DMS79 (cell line): ENCODE data around the gene HK2.
"Not testable (repeated sequence)": the region's sequence is repeated elsewhere in the genome, so short reads cannot be mapped to it uniquely, and the experiment has no call there.

Source experiments
- DNase-seq: peaks from one replicate; lab custom pipeline; 2025; lab: John Stamatoyannopoulos, UW

HK2 gene

DNA sequence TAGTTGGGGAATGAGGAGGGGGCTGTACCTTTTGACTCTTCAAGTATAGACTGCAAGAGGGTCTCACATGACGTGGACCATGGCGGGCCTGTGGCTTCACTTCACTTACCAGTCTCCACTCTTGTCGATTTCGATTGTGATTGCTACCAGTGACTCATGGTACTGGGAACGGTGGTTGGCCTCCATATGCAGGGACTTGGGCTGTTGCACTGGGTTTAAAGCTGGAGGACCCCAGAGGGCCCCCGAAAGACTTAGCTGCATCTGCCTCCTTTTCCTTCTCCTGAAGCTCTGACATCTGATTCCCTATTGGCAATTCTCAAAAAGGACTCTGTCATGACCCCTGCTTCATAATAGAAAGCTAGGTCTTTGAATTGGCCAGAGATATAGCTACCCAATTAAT, 43.4 kb downstream of the HK2 start:
- no peak for DNase-seq

DNA sequence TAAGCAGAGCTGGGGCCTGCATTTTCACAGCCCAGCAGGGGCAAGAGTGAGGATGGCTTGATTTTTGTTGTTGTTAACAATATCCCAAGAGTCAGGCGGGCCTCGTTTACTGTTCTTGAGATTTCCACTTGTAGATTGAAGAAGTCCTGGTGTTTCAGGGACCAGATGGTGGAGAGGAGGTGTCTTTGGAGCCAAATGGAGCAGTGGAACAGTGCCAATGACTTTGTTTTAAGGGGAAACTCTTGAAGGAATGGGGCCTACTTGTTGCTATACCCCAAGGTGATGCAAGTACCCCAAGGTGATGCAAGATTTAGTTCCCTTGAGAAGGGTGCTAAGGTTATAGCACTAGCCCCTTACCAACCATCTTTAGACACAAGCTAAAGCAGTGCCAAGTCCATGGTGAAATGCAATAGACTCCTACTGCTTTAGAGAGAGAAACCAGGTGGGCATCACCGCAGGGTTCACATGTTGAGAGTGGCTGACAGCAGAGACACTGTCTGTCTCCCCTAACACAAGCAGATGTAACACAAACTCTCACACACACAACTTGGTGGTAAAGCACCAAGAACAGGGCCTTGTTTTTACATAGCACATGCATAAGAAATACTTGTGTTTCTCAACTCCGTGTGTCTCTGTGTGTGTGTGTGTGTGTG, 44.0 kb downstream of the HK2 start:
- DNase-seq, result no peak

DNA sequence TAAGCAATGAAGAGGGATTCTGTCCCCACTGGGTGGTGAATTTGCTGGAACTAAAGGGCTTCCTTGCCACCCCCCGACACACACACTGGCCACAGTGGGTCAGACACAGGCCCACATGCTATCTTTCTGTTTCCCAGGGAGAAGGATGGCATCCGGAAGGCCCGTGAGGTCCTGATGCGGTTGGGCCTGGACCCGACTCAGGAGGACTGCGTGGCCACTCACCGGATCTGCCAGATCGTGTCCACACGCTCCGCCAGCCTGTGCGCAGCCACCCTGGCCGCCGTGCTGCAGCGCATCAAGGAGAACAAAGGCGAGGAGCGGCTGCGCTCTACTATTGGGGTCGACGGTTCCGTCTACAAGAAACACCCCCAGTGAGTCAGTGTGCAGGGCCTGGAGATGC, 44.6 kb downstream of the HK2 start:
- DNase-seq, result no peak

DNA sequence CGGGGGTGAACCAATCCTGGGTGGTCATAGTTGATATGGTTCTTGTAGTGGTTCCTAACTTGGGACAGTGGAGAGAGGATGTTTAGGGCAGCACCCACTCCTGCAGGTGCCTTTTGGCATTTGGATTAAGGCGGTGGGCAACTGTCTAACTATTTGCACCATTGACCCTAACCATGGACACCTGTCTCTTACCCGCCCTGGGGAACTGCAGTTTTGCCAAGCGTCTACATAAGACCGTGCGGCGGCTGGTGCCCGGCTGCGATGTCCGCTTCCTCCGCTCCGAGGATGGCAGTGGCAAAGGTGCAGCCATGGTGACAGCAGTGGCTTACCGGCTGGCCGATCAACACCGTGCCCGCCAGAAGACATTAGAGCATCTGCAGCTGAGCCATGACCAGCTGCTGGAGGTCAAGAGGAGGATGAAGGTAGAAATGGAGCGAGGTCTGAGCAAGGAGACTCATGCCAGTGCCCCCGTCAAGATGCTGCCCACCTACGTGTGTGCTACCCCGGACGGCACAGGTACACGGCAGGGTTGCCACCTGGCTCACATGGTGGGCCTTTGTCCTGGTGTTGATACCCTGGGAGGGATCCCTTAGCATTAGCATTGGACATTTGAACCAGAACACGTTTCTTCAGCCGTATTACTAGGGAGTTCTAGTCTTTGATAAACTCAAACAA, 46.3 kb downstream of the HK2 start:
- no peak for DNase-seq

DNA sequence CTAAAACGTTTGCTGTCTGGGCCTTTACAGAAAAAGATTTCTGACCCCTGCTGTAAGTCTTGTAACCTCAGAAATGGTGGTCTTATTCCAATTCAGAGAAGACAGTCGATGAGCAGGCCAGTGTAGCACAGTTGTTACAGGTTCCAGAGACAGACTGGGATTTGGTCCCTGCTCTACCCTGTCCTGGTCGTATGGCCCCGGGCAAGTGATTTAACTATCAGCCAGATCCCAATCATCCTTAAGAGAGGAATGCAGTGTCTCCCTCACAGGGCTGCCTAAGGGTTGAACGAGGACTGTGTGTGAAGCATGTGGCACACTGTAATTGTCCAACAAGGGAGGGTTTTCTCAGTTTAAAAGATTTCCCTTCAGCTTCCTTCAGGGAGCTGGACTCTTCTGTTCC, 47.2 kb downstream of the HK2 start:
- DNase-seq, result no peak

DNA sequence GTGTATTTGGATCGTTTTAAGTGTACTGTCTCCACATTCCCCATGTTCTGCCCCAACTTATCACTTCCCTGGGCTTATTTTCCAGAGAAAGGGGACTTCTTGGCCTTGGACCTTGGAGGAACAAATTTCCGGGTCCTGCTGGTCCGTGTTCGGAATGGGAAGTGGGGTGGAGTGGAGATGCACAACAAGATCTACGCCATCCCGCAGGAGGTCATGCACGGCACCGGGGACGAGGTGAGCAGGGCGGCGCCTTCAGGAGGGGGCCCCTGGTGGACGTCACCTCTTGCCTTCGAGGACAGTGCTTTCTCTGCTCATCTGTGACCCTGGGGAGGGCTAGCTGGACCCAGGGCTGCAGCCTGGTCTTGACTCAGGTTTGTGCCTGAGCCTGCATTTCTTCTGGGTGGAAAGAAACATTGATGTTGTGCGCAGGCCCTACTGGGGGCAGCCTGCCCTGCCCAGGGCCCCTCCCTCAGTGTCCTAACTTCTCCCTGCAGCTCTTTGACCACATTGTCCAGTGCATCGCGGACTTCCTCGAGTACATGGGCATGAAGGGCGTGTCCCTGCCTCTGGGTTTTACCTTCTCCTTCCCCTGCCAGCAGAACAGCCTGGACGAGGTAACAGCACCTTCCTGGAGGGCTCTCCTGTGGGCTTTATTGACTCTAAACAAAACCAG, 47.8 kb downstream of the HK2 start:
- DNase-seq, result no peak

DNA sequence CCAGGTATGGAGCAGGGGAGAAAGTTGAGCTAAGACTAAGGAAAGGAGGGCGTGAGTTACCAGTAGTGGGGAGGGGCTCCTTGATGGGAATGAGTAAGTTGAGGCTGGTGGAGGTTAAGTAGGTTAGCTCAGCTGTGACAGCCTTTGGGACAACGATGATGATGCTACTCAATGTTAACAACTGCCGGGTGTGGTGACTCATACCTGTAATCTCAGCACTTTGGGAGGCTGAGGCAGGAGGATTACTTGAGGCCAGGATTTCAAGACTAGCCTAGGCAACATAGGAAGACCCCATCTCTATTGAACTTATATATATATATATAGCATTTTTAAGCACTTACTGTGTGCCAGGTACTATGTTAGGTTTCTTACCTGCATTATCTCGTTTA, 48.4 kb downstream of the HK2 start:
- no peak for DNase-seq

DNA sequence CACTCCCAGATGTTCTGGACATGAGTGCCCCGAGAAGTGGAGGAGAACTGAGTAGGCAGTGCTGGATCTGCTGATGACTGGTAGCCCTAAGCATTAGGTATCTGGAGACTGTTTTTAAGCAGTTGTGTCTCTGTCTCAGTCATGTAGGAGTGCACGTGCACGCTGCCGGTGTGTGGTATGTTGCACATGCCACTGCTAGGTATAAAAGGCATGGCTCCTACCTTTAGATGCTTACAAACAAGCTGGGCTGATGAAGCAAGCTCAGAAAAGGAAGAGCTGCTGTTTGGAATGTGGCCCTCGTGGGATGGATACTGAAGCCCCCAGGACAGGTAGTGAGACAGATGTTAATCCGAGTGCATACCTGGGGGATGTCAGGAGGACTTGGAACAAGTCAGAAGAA, 49.1 kb downstream of the HK2 start:
- DNase-seq, result no peak

DNA sequence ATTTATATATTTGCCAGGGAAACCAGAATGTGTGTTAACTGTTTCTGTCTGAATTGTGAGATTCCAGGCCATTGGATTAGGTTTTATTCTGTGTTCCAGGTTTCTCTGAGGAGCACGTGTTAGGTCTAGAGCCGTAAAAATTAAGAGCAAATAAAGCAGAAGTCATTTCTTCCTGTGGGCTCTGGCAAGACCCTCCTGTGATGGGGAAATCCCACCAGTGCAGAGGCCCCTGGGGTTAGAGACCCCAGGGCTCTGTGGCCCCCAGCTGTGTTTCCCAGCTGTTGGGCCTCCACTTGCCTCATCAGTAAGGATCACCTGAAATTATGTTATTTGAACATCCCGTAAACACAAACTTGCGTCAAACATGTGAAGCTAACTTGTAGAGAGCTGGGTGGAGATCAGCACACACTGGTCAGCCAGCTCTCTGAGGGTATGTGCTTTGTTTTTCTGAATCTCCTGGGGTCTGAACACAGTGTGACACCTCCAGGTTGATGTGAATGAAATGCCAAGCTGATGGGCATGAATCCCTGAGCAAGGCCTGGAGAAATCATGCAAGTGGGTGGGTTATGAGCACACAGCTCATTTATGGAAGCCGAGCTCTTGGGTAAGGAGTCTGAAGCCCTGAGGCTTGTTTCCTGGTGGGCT, 50.3 kb downstream of the HK2 start:
- DNase-seq, result no peak

DNA sequence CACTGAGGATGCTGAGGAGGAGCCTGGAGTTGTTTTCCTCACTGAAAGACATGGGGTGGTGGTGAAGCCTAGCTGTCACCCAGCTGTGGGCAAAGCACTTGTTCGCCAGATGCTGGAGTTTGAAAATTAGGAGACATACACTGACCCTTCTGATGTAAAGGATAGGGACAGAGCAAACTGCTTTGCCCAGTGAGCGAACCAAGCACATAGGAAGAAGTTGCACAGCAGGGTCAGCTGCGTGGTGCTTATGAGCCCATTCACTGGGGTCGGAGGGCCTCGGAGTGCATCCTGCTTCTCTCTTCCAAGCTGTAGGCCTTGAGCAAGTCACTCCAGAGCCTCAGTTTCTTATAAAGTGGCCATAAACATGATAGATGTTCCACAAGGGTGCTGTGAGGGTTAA, 50.9 kb downstream of the HK2 start:
- no peak for DNase-seq

DNA sequence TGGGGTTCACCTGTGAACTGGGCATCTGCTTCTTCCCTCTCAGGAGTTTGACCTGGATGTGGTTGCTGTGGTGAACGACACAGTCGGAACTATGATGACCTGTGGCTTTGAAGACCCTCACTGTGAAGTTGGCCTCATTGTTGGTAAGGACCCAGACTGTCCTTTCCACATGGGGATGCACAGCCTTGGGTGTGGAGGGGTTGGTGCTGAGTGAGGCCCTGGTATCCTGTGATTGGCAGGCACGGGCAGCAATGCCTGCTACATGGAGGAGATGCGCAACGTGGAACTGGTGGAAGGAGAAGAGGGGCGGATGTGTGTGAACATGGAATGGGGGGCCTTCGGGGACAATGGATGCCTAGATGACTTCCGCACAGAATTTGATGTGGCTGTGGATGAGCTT, 52.3 kb downstream of the HK2 start:
- DNase-seq, result no peak

DNA sequence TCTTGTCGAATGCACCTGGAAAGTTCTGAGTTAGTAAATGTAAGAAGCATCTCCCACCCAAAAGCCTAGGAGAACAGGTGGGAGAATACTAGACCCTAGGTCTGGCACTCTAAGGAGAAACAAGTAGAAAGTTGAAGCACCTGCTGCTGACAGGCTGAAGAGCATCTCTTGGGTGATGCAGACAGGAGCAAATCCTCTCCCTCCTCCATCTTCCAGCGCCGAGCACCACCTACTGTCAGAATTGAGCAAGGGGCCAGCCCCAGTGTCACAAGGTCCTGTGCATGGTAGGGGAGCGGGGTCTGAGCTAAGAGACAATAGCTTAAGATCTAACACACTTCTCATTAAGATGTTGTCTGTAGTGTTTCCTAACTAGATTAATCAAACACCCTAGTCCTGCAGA, 52.9 kb downstream of the HK2 start:
- DNase-seq, result no peak

DNA sequence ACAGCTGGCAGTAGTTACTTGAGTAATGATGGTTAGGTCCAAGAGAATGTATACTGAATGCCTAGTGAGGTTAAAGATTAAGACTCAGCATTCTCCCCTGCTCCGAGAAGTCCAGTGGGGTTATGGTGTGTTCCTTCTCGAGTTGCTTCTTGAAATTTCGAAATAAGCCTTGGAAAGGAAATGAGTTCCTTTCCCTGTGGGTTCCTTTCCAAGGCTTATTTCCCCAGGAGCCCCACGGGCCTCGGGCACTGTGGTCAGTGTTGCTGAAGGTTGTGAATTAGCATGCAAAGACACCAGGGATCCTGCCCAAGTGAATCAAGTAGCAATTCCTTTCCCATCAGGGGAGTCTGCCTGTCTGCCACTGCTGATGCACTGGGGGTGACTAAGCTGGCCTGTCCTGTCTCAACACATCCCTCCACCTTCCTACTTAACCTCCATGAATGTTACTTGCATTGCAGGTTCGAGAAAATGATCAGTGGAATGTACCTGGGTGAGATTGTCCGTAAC, 53.6 kb downstream of the HK2 start:
- DNase-seq, result no peak

DNA sequence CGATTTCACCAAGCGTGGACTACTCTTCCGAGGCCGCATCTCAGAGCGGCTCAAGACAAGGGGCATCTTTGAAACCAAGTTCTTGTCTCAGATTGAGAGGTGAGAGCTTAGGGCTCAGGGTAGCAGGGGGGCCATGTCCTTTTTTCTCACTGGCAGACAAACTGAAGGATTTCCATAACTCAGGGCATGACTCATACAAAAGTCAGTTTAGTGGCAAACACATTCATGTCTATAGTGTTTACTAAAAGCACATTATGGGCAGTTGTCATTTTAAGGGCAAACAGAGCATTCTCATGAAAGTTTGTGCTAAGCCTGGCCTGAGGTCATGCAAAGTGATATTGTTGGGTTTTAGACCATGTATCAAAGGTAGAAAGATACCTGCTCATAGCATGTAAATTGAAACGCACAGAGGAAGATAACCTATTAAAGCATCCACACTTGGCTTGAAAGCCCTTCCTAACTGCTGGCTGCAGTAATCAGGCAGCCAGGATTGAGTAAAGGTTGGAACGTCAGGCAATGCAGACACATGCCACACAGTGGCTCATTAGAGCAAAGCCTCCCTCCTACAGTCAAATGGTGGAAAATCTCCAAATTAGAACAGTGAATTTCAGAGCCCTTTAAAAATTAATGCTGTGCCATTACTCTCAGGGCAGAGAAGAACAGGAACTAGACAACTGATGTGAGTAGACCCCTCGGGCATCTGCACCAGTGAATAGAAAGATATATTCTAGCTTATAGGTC, 54.2 kb downstream of the HK2 start:
- DNase-seq, result no peak

DNA sequence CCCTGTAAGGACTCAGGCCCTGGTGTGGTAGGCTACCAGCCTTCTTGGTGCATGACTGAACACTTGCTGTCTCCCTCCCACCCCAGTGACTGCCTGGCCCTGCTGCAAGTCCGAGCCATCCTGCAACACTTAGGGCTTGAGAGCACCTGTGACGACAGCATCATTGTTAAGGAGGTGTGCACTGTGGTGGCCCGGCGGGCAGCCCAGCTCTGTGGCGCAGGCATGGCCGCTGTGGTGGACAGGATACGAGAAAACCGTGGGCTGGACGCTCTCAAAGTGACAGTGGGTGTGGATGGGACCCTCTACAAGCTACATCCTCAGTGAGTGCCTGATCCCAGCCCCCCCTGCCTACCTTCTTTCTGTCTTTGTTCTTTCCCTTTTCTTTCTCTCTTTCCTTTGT, 55.2 kb downstream of the HK2 start:
- no peak for DNase-seq

DNA sequence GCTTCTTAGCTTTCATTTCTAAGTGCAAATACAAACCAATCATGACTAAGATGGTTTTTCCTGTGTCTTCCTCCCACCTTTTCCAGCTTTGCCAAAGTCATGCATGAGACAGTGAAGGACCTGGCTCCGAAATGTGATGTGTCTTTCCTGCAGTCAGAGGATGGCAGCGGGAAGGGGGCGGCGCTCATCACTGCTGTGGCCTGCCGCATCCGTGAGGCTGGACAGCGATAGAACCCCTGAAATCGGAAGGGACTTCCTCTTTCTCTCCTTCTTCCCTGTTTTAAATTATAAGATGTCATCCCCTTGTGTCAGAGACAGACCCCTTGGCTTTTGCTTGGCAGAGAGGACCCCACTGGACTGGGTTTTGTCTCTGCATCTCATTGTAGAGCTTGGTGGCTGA, 56.8 kb downstream of the HK2 start:
- no peak for DNase-seq

DNA sequence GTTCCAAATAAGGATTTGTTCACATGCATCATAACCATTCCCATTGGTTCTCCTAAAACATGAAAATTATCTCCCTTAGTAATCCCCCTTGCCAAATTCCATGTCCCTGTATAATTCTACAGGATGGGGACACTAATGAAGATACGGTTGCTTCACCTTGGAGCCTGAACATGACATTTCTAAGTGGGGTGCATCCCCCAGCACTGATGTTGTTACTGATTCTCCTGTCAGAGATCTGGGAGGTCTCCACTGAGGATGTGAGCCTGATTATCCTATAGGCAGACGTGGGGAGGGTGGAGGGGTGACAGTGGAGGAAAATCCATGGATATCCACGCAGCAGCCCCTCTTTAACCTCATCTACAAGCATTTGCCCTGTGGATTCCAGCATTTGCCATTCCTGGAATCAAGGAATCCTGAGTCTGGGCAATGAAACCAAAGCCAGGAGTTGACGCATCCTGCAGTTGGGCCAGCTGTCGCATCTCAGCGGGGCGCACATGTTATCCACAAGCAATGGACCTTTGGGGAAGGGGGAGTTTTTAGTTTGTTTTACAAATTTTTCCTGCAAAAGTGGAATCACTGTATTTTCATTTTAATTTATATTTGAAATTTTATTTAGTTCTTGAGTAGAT, 57.3 kb downstream of the HK2 start:
- no peak for DNase-seq

DNA sequence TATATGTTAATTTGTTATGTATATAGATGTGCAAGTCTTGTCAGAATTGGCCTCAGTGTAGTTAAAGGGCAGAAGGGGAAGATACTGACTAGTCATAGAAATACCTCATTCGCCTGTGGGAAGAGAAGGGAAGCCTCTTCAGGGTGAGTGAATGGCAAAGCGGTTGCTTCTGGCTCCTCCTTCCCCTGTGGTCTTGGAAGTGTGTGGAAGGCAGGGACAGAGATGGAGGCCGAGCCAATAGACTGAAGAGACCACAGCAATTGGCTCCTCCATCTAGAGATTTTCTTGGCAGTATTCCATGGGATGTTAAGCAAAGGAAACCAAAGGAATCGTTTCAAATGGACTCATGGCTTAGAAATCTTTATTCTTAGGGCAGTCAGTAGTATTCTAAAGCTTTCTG, 57.9 kb downstream of the HK2 start:
- DNase-seq, result not testable (repeated sequence)

DNA sequence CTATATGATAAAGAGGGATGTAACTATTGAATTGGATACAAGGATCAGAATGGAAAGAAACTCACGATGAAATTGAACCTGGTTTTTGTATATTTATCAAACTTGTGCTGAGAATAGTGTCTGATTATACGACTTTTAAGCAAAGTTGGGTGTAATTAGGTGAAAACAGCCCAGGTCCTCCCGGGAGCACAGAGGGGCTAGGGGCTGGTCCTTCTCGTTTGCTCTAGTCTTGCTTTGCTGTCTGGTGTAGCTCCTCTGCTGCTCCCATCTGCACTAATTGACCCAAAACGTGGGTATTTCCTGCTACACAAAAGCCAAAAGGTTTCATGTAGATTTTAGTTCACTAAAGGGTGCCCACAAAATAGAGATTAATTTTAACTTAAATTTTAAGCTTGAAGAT, 58.7 kb downstream of the HK2 start:
- DNase-seq, result no peak

DNA sequence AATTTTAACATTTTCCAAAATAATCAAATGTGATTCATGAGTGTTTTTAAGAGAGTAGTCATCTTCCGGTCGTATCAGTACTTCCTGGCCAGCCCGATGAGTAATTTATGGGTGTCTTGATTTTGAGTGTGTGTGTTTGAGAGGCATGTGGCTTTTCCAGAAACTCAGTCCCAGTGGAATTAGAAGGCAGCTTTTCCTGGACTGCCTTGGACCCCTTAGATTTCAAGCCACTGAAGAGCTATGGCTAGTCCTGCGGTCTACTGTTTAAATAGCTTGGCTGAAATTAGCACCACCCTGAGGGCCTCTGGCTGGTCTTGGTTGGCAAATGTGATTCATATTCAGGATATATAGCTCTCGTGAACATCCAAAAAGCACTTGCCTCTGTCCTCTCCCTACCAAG, 59.4 kb downstream of the HK2 start:
- DNase-seq, result no peak

DNA sequence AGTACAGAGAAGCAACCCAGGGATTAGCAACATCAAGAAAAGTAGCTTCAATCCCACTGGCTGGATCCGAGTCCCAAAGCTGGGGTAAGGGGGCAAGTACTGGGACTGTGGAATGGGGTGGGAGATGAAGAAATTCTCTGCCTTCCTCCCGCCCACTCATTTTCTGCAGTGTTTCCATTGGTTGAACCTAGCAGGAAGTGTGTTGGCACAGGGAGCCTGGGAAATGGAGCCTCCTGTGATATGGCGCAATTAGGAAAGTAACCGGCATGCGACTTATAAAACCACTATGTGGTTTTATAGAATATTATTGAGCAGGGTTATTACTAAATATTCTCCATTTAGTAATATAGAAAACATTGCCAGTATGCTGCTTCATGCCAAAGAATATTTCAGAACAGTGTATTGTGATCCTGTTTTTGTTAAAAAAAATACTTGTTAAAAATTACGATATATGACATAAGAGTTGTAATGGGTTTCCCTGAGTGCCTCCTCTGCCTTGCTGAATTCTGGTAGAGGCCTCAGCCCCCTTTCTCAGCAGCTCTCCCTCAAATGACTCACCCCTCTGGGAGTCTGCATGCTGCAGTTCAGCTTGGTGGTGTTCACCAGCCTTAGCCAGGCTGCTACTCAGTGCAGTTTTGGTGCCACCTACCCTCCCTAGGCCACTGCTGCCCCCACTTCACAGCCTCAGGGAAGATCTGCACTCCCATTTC, 60.5 kb downstream of the HK2 start:
- DNase-seq, result no peak
